BJ (cell line): ENCODE measurements around the gene ZNF592. TPM values are rescaled to one million over a fixed set of nuclear protein-coding genes. Genes with fewer than 3 reads are reported as not detected.

ENCODE experiments used
- CTCF ChIA-PET: fragments of 350-600 bp; formaldehyde crosslinking; extraction: SDS; loops from one replicate; lab custom pipeline; 2021; ENCODE audit warnings: antibody characterized with exemption, inconsistent platforms; lab: Yijun Ruan, JAX
- POLR2A ChIA-PET: fragments of 300-600 bp; sonication (Branson Sonifier 250); formaldehyde crosslinking; extraction: SDS; loops from one replicate; lab custom pipeline; 2021; ENCODE audit warnings: antibody characterized with exemption; lab: Charles Lee
- DNase-seq: peaks from one replicate; pipeline ENCODE4 v3.0.0-alpha.2; 2011; ENCODE audit warnings: low read depth
- H3K27me3 ChIP-seq: 2 replicates; pipeline ENCODE4 v1.6.0; 2011; ENCODE audit warnings: low read length; ENCODE audit not compliant: control insufficient read depth, insufficient read depth
- H3K36me3 ChIP-seq: 2 replicates; pipeline ENCODE4 v1.5.1; 2011; ENCODE audit warnings: low read length; ENCODE audit not compliant: control insufficient read depth, insufficient read depth
- H3K4me3 ChIP-seq: 2 replicates; pipeline ENCODE4 v1.5.1; 2011; ENCODE audit warnings: low read depth, mild to moderate bottlenecking, control low read depth, low read length
- CTCF ChIP-seq: IDR thresholded peaks from 2 replicates; pipeline ENCODE4 v1.5.1; 2011; ENCODE audit warnings: low read depth, mild to moderate bottlenecking, control low read depth, inconsistent platforms, low read length, moderate library complexity; ENCODE audit not compliant: insufficient read depth
- polyA plus RNA-seq: library from polyadenylated mRNA; depleted of rRNA; stranded (reverse); fragments of >200 nt; gene quantifications from 2 replicates; pipeline ENCODE4 v1.2.3, GENCODE V29; 2011

The ZNF592 gene
- polyA plus RNA-seq, 1 experiment, result 11.0 TPM

DNA sequence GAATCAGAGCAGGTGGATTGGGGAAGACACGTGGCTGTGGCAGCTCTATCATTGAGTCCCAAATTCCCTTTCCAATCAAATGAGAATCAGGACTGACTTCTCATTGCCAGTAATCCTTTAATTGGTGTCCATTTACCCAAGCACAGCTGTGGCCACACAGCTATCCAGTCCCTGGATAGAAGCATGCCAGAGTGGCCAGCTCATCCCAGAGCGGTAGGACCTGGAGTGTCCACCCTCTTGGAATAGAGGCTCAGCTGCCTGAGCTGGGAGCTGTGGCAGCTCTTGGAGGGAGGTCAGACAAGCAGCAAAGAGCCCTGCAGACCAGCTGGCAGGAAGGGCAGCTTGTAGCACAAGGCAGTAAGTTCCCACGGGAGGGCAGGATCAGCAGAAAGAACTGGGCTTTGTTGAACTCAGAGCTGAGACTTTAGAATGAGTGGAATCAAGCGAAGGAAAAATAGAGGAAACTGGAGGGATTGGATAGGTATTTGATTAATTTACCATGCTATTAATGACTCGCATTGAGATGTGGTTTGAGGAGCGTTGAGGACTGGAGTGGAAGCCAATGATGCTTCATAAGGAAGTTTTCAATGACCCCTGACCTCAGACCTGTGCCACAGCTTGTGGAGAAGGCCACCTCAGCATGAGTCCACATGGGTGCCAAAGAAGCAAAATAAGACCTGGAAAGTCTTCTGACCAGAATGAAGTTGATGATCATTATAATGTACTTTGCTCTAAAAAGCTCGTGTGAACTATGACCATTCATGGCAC, 61.9 kb downstream of the ZNF592 start:
- Histone ChIP-seq H3K36me3 (no peaks in the 10 kb centered on the region), H3K4me3 (no peak overlapping the region), H3K27me3 (no peaks in the 10 kb centered on the region)
- no peak for TF ChIP-seq CTCF
- POLR2A ChIA-PET, result no interaction called here
- no peak for DNase-seq
- CTCF ChIA-PET, result interaction anchor here (0.8 to 1.8 kb wide), 2 partner anchors 8 to 11 kb away, joined by 3 to 6 read pairs; no protein-coding TSS in a partner anchor

DNA sequence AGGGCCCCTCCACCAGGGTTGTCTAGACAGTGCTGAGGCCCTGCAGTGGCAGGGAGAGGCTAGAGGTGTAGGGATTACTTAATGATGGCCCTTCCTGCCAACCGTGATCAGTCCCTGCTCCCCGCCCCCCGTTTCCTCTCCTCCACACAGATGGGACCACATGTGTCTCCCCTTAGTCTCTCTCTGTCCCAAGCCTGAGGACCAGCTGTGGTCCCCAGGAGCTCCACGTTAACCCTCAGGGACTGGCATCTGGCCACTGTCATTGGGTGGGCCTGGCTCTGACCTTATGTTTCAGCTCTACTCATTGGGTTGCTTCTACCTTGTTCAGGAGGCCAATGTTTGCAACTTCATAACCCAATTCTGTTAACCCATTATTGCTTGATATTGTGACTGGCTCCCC, 62.8 kb downstream of the ZNF592 start:
- ChIA-PET CTCF (interaction anchor here (0.8 kb wide), 1 partner anchor 10 kb away, joined by 3 read pairs; no protein-coding TSS in a partner anchor), POLR2A (no interaction called here)
- TF ChIP-seq CTCF, result no peak
- H3K36me3 ChIP-seq, result no peaks in the 10 kb centered on the region
- H3K27me3 ChIP-seq, result no peaks in the 10 kb centered on the region
- no peak overlapping the region for H3K4me3 ChIP-seq
- no peak for DNase-seq

GRCh38 chr15:84811828-84812227, 63.4 kb downstream of the ZNF592 start:
- ChIA-PET POLR2A (no interaction called here), CTCF (interaction anchor here (0.6 kb wide), 1 partner anchor 55 kb away, joined by 3 read pairs; no protein-coding TSS in a partner anchor)
- no peak for DNase-seq
- TF ChIP-seq CTCF, result no peak
- Histone ChIP-seq H3K4me3 (no peak overlapping the region), H3K36me3 (no peaks in the 10 kb centered on the region), H3K27me3 (no peaks in the 10 kb centered on the region)

GRCh38 chr15:84812842-84813241, 64.5 kb downstream of the ZNF592 start:
- ChIA-PET POLR2A (no interaction called here), CTCF (interaction anchor here (1.4 kb wide), 1 partner anchor 32 kb away, joined by 3 read pairs; no protein-coding TSS in a partner anchor)
- TF ChIP-seq CTCF, result no peak
- Histone ChIP-seq H3K4me3 (no peak overlapping the region), H3K36me3 (no peaks in the 10 kb centered on the region), H3K27me3 (no peaks in the 10 kb centered on the region)
- no peak for DNase-seq

GRCh38 chr15:84813435-84813834, 65.0 kb downstream of the ZNF592 start:
- Histone ChIP-seq H3K4me3 (no peak overlapping the region), H3K36me3 (no peaks in the 10 kb centered on the region), H3K27me3 (no peaks in the 10 kb centered on the region)
- no peak for DNase-seq
- ChIA-PET POLR2A (no interaction called here), CTCF (interaction anchor here (1.0 to 1.4 kb wide), 3 partner anchors 32 to 116 kb away, joined by 3 read pairs; no protein-coding TSS in a partner anchor)
- TF ChIP-seq CTCF, result no peak
